H7 (cell line): ENCODE results near the gene FBXO41. TPM values are rescaled to one million over a fixed set of nuclear protein-coding genes. Genes with fewer than 3 reads are reported as not detected.

ENCODE experiments used
- DNase-seq: peaks from one replicate; pipeline ENCODE4 v3.0.0; 2012
- H3K27me3 ChIP-seq: 2 replicates; pipeline ENCODE4 v1.6.0; 2011; ENCODE audit warnings: mild to moderate bottlenecking, low read length; ENCODE audit not compliant: control insufficient read depth, insufficient read depth
- H3K36me3 ChIP-seq: replicated peaks from 2 replicates; pipeline ENCODE4 v1.5.1; 2011; ENCODE audit warnings: low read length; ENCODE audit not compliant: control insufficient read depth, insufficient read depth
- H3K4me3 ChIP-seq: 2 replicates; pipeline ENCODE4 v1.5.1; 2011; ENCODE audit warnings: low read depth, mild to moderate bottlenecking, control low read depth, low read length, moderate library complexity; ENCODE audit not compliant: insufficient read depth
- total RNA-seq: library from RNA; depleted of rRNA; stranded (reverse); fragments of >200 nt; shearing (Covaris generic); gene quantifications from 2 replicates; pipeline ENCODE4 v1.2.3, GENCODE V29; 2014

Gene FBXO41
- total RNA-seq, 1 experiment from 2014 or later, result 2.3 TPM

- no peak overlapping the region for H3K4me3 ChIP-seq
- H3K27me3 ChIP-seq, result no peaks in the 10 kb centered on the region
- H3K36me3 ChIP-seq, result peaks cover 53% of the 10 kb centered on the region
- DNase-seq, result no peak
These were observed 33.1 kb downstream of the FBXO41 start for GRCh38 chr2:73250872-73251846.

GRCh38 chr2:73249636-73250035 is 34.6 kb downstream of the FBXO41 start:
- no peaks in the 10 kb centered on the region for H3K27me3 ChIP-seq
- DNase-seq, result no peak
- peaks cover 66% of the 10 kb centered on the region for H3K36me3 ChIP-seq
- no peak overlapping the region for H3K4me3 ChIP-seq

- Histone ChIP-seq H3K4me3 (no peak overlapping the region), H3K36me3 (peaks cover 70% of the 10 kb centered on the region), H3K27me3 (no peaks in the 10 kb centered on the region)
- no peak for DNase-seq
These were observed 37.4 kb downstream of the FBXO41 start for GRCh38 chr2:73246850-73247249.

GRCh38 chr2:73244580-73244979 is 39.7 kb downstream of the FBXO41 start:
- H3K36me3 ChIP-seq, result peaks cover 67% of the 10 kb centered on the region
- no peak for DNase-seq
- H3K27me3 ChIP-seq, result no peaks in the 10 kb centered on the region
- H3K4me3 ChIP-seq, result no peak overlapping the region

GRCh38 chr2:73243884-73244570 is 40.3 kb downstream of the FBXO41 start:
- DNase-seq, result no peak

GRCh38 chr2:73239776-73240175 is 44.5 kb downstream of the FBXO41 start:
- peaks cover 36% of the 10 kb centered on the region for H3K36me3 ChIP-seq

More at GRCh38 chr2:73243884-73244570, 40.3 kb downstream of the FBXO41 start:
- H3K4me3 ChIP-seq, result no peak overlapping the region
- peaks cover 66% of the 10 kb centered on the region for H3K36me3 ChIP-seq
- H3K27me3 ChIP-seq, result no peaks in the 10 kb centered on the region

GRCh38 chr2:73238976-73239375 is 45.3 kb downstream of the FBXO41 start:
- peaks cover 28% of the 10 kb centered on the region for H3K36me3 ChIP-seq
- H3K4me3 ChIP-seq, result no peak overlapping the region
- no peak for DNase-seq
- no peaks in the 10 kb centered on the region for H3K27me3 ChIP-seq

More at GRCh38 chr2:73239776-73240175, 44.5 kb downstream of the FBXO41 start:
- H3K4me3 ChIP-seq, result no peak overlapping the region
- no peak for DNase-seq
- no peaks in the 10 kb centered on the region for H3K27me3 ChIP-seq

- DNase-seq, result no peak
- H3K4me3 ChIP-seq, result no peak overlapping the region
- H3K36me3 ChIP-seq, result peaks cover 23% of the 10 kb centered on the region
- H3K27me3 ChIP-seq, result no peaks in the 10 kb centered on the region
These were observed 46.1 kb downstream of the FBXO41 start for GRCh38 chr2:73238149-73238548.

GRCh38 chr2:73237168-73237567 is 47.1 kb downstream of the FBXO41 start:
- Histone ChIP-seq H3K27me3 (no peaks in the 10 kb centered on the region), H3K4me3 (no peak overlapping the region), H3K36me3 (peaks cover 18% of the 10 kb centered on the region)
- no peak for DNase-seq

GRCh38 chr2:73235315-73236028 is 48.8 kb downstream of the FBXO41 start:
- Histone ChIP-seq H3K27me3 (no peaks in the 10 kb centered on the region), H3K36me3 (peaks cover 14% of the 10 kb centered on the region), H3K4me3 (peak overlapping the region; percentile 99)
- DNase-seq, result no peak

- peak; percentile 91 for DNase-seq
- peak within 1 kb of the TSS; percentile 99 for H3K4me3 ChIP-seq
- peaks cover 3% of the 10 kb centered on the region for H3K36me3 ChIP-seq
- no peaks in the 10 kb centered on the region for H3K27me3 ChIP-seq
These were observed 50.1 kb downstream of the FBXO41 start, which contains the start of gene CCT7 for GRCh38 chr2:73233932-73234832. Gene CCT7, plus strand, starts transcription at chr2:73234308. Its CDS starts 71 bp downstream, at chr2:73234379.

- Histone ChIP-seq H3K36me3 (no peaks in the 10 kb centered on the region), H3K4me3 (peak within 1 kb of the TSS; percentile 99), H3K27me3 (no peaks in the 10 kb centered on the region)
- peak; percentile 99 for DNase-seq
These were observed 50.9 kb downstream of the FBXO41 start, which contains the start of gene PRADC1 for GRCh38 chr2:73233154-73233931. Gene PRADC1, minus strand, starts transcription at chr2:73233239. Its CDS starts 79 bp downstream, at chr2:73233160.
